ENCODE data around the gene TCHHL1.

DNA sequence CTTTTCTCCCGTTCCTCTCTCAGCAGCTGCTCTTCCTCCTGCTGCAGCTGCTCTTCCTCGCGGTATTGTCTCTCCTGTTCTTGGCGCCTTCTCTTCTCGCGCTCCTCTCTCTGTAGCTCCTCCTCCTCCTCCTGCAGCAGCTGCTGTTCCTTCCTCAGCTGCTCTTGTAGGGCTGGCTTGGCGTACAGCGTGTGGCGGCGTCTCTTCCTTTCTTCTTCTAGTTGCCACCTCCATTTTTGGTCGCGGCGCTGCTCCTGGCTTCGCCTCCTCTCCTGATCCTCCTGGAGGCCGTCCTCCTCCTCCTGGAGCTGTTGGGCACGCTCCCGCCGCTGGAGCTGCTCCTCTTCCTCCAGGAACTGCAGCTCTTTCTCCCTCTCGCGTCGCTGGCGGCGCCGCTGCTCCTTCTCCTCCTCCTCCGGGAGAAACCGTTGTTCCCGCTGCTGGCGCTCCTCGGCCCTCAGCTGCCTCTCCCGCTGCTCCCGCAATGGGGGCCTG, 21.5 kb upstream of the TCHHL1 start:
- TF ChIP-seq, protein P1, sequence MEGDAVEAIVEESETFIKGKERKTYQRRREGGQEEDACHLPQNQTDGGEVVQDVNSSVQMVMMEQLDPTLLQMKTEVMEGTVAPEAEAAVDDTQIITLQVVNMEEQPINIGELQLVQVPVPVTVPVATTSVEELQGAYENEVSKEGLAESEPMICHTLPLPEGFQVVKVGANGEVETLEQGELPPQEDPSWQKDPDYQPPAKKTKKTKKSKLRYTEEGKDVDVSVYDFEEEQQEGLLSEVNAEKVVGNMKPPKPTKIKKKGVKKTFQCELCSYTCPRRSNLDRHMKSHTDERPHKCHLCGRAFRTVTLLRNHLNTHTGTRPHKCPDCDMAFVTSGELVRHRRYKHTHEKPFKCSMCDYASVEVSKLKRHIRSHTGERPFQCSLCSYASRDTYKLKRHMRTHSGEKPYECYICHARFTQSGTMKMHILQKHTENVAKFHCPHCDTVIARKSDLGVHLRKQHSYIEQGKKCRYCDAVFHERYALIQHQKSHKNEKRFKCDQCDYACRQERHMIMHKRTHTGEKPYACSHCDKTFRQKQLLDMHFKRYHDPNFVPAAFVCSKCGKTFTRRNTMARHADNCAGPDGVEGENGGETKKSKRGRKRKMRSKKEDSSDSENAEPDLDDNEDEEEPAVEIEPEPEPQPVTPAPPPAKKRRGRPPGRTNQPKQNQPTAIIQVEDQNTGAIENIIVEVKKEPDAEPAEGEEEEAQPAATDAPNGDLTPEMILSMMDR (IDR thresholded peaks at IDR 0.05) = no peak
- TF ChIP-seq POLR2A (IDR thresholded peaks at IDR 0.05) = no peak
